HepG2 (cell line): Measurements from ENCODE around the gene SLC44A4. TPM values are rescaled to one million over a fixed set of nuclear protein-coding genes. Genes with fewer than 3 reads are reported as not detected.
A peak's percentile ranks its signal among the peaks of the same experiment; 100 is the strongest.

Source experiments
- ATRX ChIP-seq: sonication (generic); formaldehyde crosslinking; IDR thresholded peaks from 2 replicates; pipeline ENCODE4 v1.4.0; 2020; ENCODE audit warnings: missing genetic modification reagents, borderline replicate concordance
- CREB1 ChIP-seq, 2 experiments: fragments of 450-650 bp in 1 of 2; IDR thresholded peaks; 2 replicates each; pipeline ENCODE4 v1.6.1; 2016 to 2017; ENCODE audit warnings: control low read depth in 1 of 2, mild to moderate bottlenecking in 1 of 2, missing compliant biosample characterization in 1 of 2, missing genetic modification characterization in 1 of 2
- DMAP1 ChIP-seq: IDR thresholded peaks from 2 replicates; pipeline ENCODE4 v1.6.1; 2016
- GABPA ChIP-seq, 2 experiments: IDR thresholded peaks; 2 replicates each; pipeline ENCODE4 v1.6.1; 2011 to 2016; ENCODE audit warnings: low read depth in 2 of 2, low read length in 1 of 2, missing biosample characterization in 1 of 2, missing genetic modification characterization in 1 of 2
- GTF3A ChIP-seq: sonication (generic); formaldehyde crosslinking; conservative IDR thresholded peaks from 2 replicates; pipeline ENCODE4 v1.4.0; 2020; ENCODE audit warnings: mild to moderate bottlenecking, missing genetic modification reagents
- HDAC6 ChIP-seq: fragments of 200-600 bp; sonication (generic); IDR thresholded peaks from 2 replicates; pipeline ENCODE4 v1.7.0; 2017; ENCODE audit warnings: mild to moderate bottlenecking, antibody characterized with exemption, low read length, low read depth
- KLF11 ChIP-seq: IDR thresholded peaks from 2 replicates; pipeline ENCODE4 v1.6.1; 2016; ENCODE audit warnings: missing compliant biosample characterization
- NFAT5 ChIP-seq: sonication (generic); formaldehyde crosslinking; IDR thresholded peaks from 2 replicates; pipeline ENCODE4 v1.4.0; 2020; ENCODE audit warnings: missing genetic modification reagents
- RAD21 ChIP-seq: fragments of 450-650 bp; formaldehyde crosslinking; IDR thresholded peaks from 2 replicates; pipeline ENCODE4 v1.5.0; 2020; ENCODE audit warnings: mild to moderate bottlenecking
- RBM22 ChIP-seq: fragments of 200-400 bp; formaldehyde crosslinking; optimal IDR thresholded peaks from 2 replicates; pipeline ENCODE3; 2017; ENCODE audit warnings: mild to moderate bottlenecking, low read length, moderate library complexity
- SP5 ChIP-seq: IDR thresholded peaks from 2 replicates; pipeline ENCODE4 v1.6.1; 2016; ENCODE audit warnings: low read depth, borderline replicate concordance
- TCF12 ChIP-seq, 2 experiments: fragments of 450-650 bp in 1 of 2; sonication (generic) in 1 of 2; formaldehyde crosslinking in 1 of 2; IDR thresholded peaks; 2 replicates each; pipeline versions ENCODE4 v1.6.1 to v1.8.0; 2017 to 2022; ENCODE audit warnings: antibody characterized with exemption in 1 of 2, mild to moderate bottlenecking in 1 of 2, missing genetic modification reagents in 1 of 2, moderate library complexity in 1 of 2
- TP53 ChIP-seq: sonication (generic); formaldehyde crosslinking; conservative IDR thresholded peaks from 2 replicates; pipeline ENCODE4 v1.4.0; 2020; ENCODE audit warnings: missing genetic modification reagents
- ZMYM2 ChIP-seq: sonication (generic); formaldehyde crosslinking; IDR thresholded peaks from 2 replicates; pipeline ENCODE4 v1.8.0; 2022; ENCODE audit warnings: mild to moderate bottlenecking, missing genetic modification reagents
- ZNF234 ChIP-seq: sonication (generic); formaldehyde crosslinking; conservative IDR thresholded peaks from 2 replicates; pipeline ENCODE4 v1.5.1; 2020; ENCODE audit warnings: mild to moderate bottlenecking, missing genetic modification reagents
- ZNF44 ChIP-seq: sonication (generic); formaldehyde crosslinking; IDR thresholded peaks from 2 replicates; pipeline ENCODE4 v1.5.1; 2020; ENCODE audit warnings: mild to moderate bottlenecking, missing genetic modification reagents
- ZNF547 ChIP-seq: sonication (generic); formaldehyde crosslinking; IDR thresholded peaks from 2 replicates; pipeline ENCODE4 v1.5.1; 2020; ENCODE audit warnings: mild to moderate bottlenecking, missing genetic modification reagents
- ZNF557 ChIP-seq: sonication (generic); formaldehyde crosslinking; IDR thresholded peaks from 2 replicates; pipeline ENCODE4 v1.4.0; 2020; ENCODE audit warnings: missing genetic modification reagents
- ZNF589 ChIP-seq: sonication (generic); formaldehyde crosslinking; conservative IDR thresholded peaks from 2 replicates; pipeline ENCODE4 v1.8.0; 2022; ENCODE audit warnings: mild to moderate bottlenecking, moderate library complexity, missing genetic modification reagents
- polyA plus RNA-seq, 8 experiments: library from polyadenylated mRNA; depleted of rRNA in 3 of 8; stranded (reverse) in 7 of 8; unstranded in 1 of 8; fragments of >200 nt; fragmentation: Illumina TruSeq in 4 of 8; extraction: Trizol in 4 of 8; gene quantifications; 2 replicates each; pipeline versions ENCODE4 v1.2.1 to v1.2.3, GENCODE V29; 2011 to 2016; ENCODE audit warnings: low read depth in 4 of 8, missing spikeins in 1 of 8, mixed read lengths in 1 of 8; ENCODE audit not compliant: insufficient read depth in 1 of 8
- total RNA-seq, 5 experiments: library from RNA; depleted of rRNA; stranded (reverse); fragments of >200 nt; fragmentation: Illumina TruSeq; extraction: Trizol; gene quantifications; 2 replicates each; pipeline ENCODE4 v1.2.3, GENCODE V29; 2016; ENCODE audit warnings: low read depth in 1 of 5
- TF ChIP-seq, protein P1 (sequence below): sonication (generic); formaldehyde crosslinking; IDR thresholded peaks from 2 replicates; pipeline ENCODE4 v1.5.0; 2020; ENCODE audit warnings: missing genetic modification reagents
- TF ChIP-seq, protein P2 (sequence below): sonication (generic); formaldehyde crosslinking; IDR thresholded peaks from 2 replicates; pipeline ENCODE4 v1.4.0; 2020; ENCODE audit warnings: missing genetic modification reagents

The SLC44A4 gene
- total and polyA plus RNA-seq, 2 of the 13 experiments (the other 11 are each of a cell fraction or from before 2014, with no cell fraction given) = 3.5 to 5.9 TPM

GRCh38 chr6:31862344-31863235 lies 16.2 kb downstream of the SLC44A4 start, which contains the start of gene NEU1 (continued):
- TF ChIP-seq NFAT5 (CRISPR knock-in tag) (peak; percentile 48; the same call in 1 of the 2 replicates), TCF12 (IDR thresholded peaks at IDR 0.05) (no peak), TCF12 (CRISPR knock-in tag; IDR thresholded peaks at IDR 0.05) (peak; percentile 4; the same call in 1 of the 2 replicates), TP53 (CRISPR knock-in tag) (no peak), ATRX (CRISPR knock-in tag) (no peak), RBM22 (peak; percentile 88), ZNF547 (CRISPR knock-in tag) (peak; percentile 41; the same call in 1 of the 2 replicates), CREB1 (IDR thresholded peaks at IDR 0.05) (peak; percentile 97), CREB1 (CRISPR knock-in tag; IDR thresholded peaks at IDR 0.05) (peak; percentile 96), ZNF234 (CRISPR knock-in tag) (no peak), SP5 (CRISPR knock-in tag) (peak; percentile 40; the same call in 1 of the 2 replicates), GTF3A (CRISPR knock-in tag) (0 out of 2 replicates have a peak, but pooled peaks have one; percentile 60), ZMYM2 (CRISPR knock-in tag) (no peak), KLF11 (CRISPR knock-in tag) (no peak), GABPA (IDR thresholded peaks at IDR 0.05; ENCODE audit: low read depth, low read length) (no peak), GABPA (CRISPR knock-in tag; IDR thresholded peaks at IDR 0.05; ENCODE audit: low read depth) (peak; percentile 75), RAD21 (CRISPR knock-in tag) (peak; percentile 78), ZNF44 (CRISPR knock-in tag) (no peak), ZNF589 (CRISPR knock-in tag) (0 out of 2 replicates have a peak, but pooled peaks have one; percentile 73), DMAP1 (CRISPR knock-in tag) (peak; percentile 31; the same call in 1 of the 2 replicates), ZNF557 (peak; percentile 57; the same call in 1 of the 2 replicates), HDAC6 (no peak)
- TF ChIP-seq, protein P1, sequence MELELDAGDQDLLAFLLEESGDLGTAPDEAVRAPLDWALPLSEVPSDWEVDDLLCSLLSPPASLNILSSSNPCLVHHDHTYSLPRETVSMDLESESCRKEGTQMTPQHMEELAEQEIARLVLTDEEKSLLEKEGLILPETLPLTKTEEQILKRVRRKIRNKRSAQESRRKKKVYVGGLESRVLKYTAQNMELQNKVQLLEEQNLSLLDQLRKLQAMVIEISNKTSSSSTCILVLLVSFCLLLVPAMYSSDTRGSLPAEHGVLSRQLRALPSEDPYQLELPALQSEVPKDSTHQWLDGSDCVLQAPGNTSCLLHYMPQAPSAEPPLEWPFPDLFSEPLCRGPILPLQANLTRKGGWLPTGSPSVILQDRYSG (CRISPR knock-in tag) = 0 out of 2 replicates have a peak, but pooled peaks have one; percentile 43
- TF ChIP-seq, protein P2, sequence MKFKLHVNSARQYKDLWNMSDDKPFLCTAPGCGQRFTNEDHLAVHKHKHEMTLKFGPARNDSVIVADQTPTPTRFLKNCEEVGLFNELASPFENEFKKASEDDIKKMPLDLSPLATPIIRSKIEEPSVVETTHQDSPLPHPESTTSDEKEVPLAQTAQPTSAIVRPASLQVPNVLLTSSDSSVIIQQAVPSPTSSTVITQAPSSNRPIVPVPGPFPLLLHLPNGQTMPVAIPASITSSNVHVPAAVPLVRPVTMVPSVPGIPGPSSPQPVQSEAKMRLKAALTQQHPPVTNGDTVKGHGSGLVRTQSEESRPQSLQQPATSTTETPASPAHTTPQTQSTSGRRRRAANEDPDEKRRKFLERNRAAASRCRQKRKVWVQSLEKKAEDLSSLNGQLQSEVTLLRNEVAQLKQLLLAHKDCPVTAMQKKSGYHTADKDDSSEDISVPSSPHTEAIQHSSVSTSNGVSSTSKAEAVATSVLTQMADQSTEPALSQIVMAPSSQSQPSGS (CRISPR knock-in tag) = peak; percentile 91
